IMR-90 (cell line): ENCODE measurements around the gene HMCES.
"Not testable (repeated sequence)": the region's sequence is repeated elsewhere in the genome, so short reads cannot be mapped to it uniquely, and the experiment has no call there.

Source experiments
- CEBPB ChIP-seq: IDR thresholded peaks from 2 replicates; pipeline ENCODE4 v1.6.1; 2012; ENCODE audit warnings: low read depth, low read length, improper control_type of control experiment
- CTCF ChIP-seq: conservative IDR thresholded peaks from 2 replicates; pipeline ENCODE4 v1.5.1; 2012; ENCODE audit warnings: mild to moderate bottlenecking, low read depth, low read length, improper control_type of control experiment
- MAFK ChIP-seq: IDR thresholded peaks from 2 replicates; pipeline ENCODE4 v1.6.1; 2012; ENCODE audit warnings: low read depth, low read length, improper control_type of control experiment
- MXI1 ChIP-seq: IDR thresholded peaks from 2 replicates; pipeline ENCODE4 v1.6.1; 2012; ENCODE audit warnings: low read depth, mild to moderate bottlenecking, low read length, moderate library complexity, borderline replicate concordance
- POLR2A ChIP-seq: IDR thresholded peaks from 2 replicates; pipeline ENCODE4 v1.6.1; 2012; ENCODE audit warnings: mild to moderate bottlenecking, low read depth, low read length
- RAD21 ChIP-seq: IDR thresholded peaks from 2 replicates; pipeline ENCODE4 v1.6.1; 2012; ENCODE audit warnings: low read length, improper control_type of control experiment
- RCOR1 ChIP-seq: IDR thresholded peaks from 2 replicates; pipeline ENCODE4 v1.6.1; 2012; ENCODE audit warnings: mild to moderate bottlenecking, low read length, improper control_type of control experiment; ENCODE audit not compliant: insufficient replicate concordance

- TF ChIP-seq POLR2A, CTCF, RAD21, RCOR1, MXI1, CEBPB, MAFK: not testable (repeated sequence)
Observed at GRCh38 chr3:129339186-129339585, 60.5 kb downstream of the HMCES start.
